ENCODE data around the gene CTIF. TPM values are rescaled to one million over a fixed set of nuclear protein-coding genes. Genes with fewer than 3 reads are reported as not detected.

Gene CTIF
- total and polyA plus RNA-seq, 2 experiments from 2014 or later = 8.6 to 14.4 TPM

DNA sequence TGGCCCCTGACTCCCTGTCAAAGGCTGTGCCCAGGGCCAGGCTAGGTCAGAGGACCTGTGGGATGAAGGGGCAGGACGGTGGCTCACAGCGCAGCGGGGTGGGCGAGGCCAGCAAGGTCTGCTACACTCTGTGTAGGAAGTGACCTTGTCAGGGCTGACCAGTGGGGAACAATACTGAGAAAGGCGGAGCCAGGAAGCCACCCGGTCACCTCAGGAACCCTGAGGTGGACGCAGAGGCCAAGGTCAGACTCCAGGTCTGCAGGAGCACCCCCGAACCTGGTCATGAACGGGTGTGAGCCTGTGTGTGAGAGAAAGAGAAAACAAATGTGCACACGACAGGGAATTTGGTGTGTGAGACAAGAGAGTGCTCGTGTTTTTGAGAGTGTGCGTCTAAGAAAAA lies 339.6 kb downstream of the CTIF start (continued):
- TF ChIP-seq STAT1 (IDR thresholded peaks at IDR 0.05; ENCODE audit: unreplicated experiment) = no peak
- no peak for TF ChIP-seq ZNF331 (CRISPR knock-in tag; IDR thresholded peaks at IDR 0.05; ENCODE audit: low read depth)
- TF ChIP-seq EZH2 (IDR thresholded peaks at IDR 0.05; ENCODE audit: low read depth, unreplicated experiment) = no peak
- TF ChIP-seq POLR2AphosphoS5 (IDR thresholded peaks at IDR 0.05; ENCODE audit: low read depth) = no peak
- TF ChIP-seq JUNB (IDR thresholded peaks at IDR 0.05; ENCODE audit: unreplicated experiment) = no peak
- no peak for TF ChIP-seq CREB1 (CRISPR knock-in tag; IDR thresholded peaks at IDR 0.05; ENCODE audit: low read depth)

GRCh38 chr18:48879008-48879431 lies 340.2 kb downstream of the CTIF start:
- DNase-seq (ENCODE audit: low spot score) (peak; percentile 64), ATAC-seq (peak; percentile 74)
- Histone ChIP-seq H3K4me2 (peak overlapping the region; percentile 51; the same call in 1 of the 2 replicates), H3K4me3 (no peak overlapping the region), H4K20me1 (replicated peaks; ENCODE audit: insufficient read depth) (no peaks in the 10 kb centered on the region), H3F3A (replicated peaks; ENCODE audit: low read depth) (no peaks in the 10 kb centered on the region), H3K27me3 (ENCODE audit: insufficient read depth) (no peaks in the 10 kb centered on the region), H3K4me1 (ENCODE audit: insufficient read depth) (peaks cover 5% of the 10 kb centered on the region), H3K9me2 (ENCODE audit: insufficient read depth) (peaks cover 6% of the 10 kb centered on the region; the same call in 1 of the 2 replicates), H2AFZ (peak overlapping the region; percentile 74; the same call in 1 of the 2 replicates), H3K79me2 (replicated peaks; ENCODE audit: insufficient read depth) (no peaks in the 10 kb centered on the region), H3K27ac (ENCODE audit: low read depth) (no peak overlapping the region), H3K36me3 (ENCODE audit: insufficient read depth) (no peaks in the 10 kb centered on the region; the same call in 1 of the 2 replicates)
- Mint-ChIP-seq H3K4me3 (no peak overlapping the region), H3K9me3 (peaks cover 2% of the 10 kb centered on the region; the same call in 2 of the 3 replicates), H3K4me1 (peaks cover 20% of the 10 kb centered on the region), H3K27me3 (ENCODE audit: insufficient read depth, low read depth, poor library complexity) (peaks cover 17% of the 10 kb centered on the region), H3K27ac (no peak overlapping the region; the same call in 1 of the 2 replicates), H3K36me3 (ENCODE audit: low read depth) (no peaks in the 10 kb centered on the region)
- TF ChIP-seq ZNF331 (CRISPR knock-in tag; IDR thresholded peaks at IDR 0.05; ENCODE audit: low read depth) = no peak
- TF ChIP-seq, protein P1, sequence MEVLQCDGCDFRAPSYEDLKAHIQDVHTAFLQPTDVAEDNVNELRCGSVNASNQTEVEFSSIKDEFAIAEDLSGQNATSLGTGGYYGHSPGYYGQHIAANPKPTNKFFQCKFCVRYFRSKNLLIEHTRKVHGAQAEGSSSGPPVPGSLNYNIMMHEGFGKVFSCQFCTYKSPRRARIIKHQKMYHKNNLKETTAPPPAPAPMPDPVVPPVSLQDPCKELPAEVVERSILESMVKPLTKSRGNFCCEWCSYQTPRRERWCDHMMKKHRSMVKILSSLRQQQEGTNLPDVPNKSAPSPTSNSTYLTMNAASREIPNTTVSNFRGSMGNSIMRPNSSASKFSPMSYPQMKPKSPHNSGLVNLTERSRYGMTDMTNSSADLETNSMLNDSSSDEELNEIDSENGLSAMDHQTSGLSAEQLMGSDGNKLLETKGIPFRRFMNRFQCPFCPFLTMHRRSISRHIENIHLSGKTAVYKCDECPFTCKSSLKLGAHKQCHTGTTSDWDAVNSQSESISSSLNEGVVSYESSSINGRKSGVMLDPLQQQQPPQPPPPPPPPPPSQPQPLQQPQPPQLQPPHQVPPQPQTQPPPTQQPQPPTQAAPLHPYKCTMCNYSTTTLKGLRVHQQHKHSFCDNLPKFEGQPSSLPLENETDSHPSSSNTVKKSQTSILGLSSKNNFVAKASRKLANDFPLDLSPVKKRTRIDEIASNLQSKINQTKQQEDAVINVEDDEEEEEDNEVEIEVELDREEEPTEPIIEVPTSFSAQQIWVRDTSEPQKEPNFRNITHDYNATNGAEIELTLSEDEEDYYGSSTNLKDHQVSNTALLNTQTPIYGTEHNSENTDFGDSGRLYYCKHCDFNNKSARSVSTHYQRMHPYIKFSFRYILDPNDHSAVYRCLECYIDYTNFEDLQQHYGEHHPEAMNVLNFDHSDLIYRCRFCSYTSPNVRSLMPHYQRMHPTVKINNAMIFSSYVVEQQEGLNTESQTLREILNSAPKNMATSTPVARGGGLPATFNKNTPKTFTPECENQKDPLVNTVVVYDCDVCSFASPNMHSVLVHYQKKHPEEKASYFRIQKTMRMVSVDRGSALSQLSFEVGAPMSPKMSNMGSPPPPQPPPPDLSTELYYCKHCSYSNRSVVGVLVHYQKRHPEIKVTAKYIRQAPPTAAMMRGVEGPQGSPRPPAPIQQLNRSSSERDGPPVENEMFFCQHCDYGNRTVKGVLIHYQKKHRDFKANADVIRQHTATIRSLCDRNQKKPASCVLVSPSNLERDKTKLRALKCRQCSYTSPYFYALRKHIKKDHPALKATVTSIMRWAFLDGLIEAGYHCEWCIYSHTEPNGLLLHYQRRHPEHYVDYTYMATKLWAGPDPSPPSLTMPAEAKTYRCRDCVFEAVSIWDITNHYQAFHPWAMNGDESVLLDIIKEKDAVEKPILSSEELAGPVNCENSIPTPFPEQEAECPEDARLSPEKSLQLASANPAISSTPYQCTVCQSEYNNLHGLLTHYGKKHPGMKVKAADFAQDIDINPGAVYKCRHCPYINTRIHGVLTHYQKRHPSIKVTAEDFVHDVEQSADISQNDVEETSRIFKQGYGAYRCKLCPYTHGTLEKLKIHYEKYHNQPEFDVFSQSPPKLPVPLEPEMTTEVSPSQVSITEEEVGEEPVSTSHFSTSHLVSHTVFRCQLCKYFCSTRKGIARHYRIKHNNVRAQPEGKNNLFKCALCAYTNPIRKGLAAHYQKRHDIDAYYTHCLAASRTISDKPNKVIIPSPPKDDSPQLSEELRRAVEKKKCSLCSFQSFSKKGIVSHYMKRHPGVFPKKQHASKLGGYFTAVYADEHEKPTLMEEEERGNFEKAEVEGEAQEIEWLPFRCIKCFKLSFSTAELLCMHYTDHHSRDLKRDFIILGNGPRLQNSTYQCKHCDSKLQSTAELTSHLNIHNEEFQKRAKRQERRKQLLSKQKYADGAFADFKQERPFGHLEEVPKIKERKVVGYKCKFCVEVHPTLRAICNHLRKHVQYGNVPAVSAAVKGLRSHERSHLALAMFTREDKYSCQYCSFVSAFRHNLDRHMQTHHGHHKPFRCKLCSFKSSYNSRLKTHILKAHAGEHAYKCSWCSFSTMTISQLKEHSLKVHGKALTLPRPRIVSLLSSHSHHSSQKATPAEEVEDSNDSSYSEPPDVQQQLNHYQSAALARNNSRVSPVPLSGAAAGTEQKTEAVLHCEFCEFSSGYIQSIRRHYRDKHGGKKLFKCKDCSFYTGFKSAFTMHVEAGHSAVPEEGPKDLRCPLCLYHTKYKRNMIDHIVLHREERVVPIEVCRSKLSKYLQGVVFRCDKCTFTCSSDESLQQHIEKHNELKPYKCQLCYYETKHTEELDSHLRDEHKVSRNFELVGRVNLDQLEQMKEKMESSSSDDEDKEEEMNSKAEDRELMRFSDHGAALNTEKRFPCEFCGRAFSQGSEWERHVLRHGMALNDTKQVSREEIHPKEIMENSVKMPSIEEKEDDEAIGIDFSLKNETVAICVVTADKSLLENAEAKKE (CRISPR knock-in tag; IDR thresholded peaks at IDR 0.05) = peak; percentile 74
